CD8-positive, alpha-beta memory T cell (primary cell): ENCODE data around the gene PAH. TPM values are rescaled to one million over a fixed set of nuclear protein-coding genes. Genes with fewer than 3 reads are reported as not detected.
A peak's percentile ranks its signal among the peaks of the same experiment; 100 is the strongest.

ENCODE experiments used
- CTCF ChIA-PET: fragments of 350-600 bp; sonication (Branson Sonifier 250); formaldehyde crosslinking; loops from one replicate; lab custom pipeline; 2021; ENCODE audit warnings: antibody characterized with exemption; lab: Charles Lee
- POLR2A ChIA-PET: fragments of 350-600 bp; sonication (Branson Sonifier 250); formaldehyde crosslinking; loops from one replicate; lab custom pipeline; 2021; ENCODE audit warnings: antibody characterized with exemption; lab: Charles Lee
- DNase-seq, 5 donors: peaks; one replicate each; pipeline versions ENCODE4 v3.0.0 to v3.0.0-alpha.2; 2020 to 2022; ENCODE audit warnings: mixed read lengths in 1 of 5
- H3K27ac ChIP-seq: one replicate; pipeline ENCODE4 v1.7.0; 2013; ENCODE audit warnings: low read depth, mild to moderate bottlenecking, low read length, moderate library complexity
- H3K27me3 ChIP-seq: 2 replicates; pipeline ENCODE4 v1.7.0; 2013; ENCODE audit warnings: low read length, mild to moderate bottlenecking; ENCODE audit not compliant: insufficient read depth, poor library complexity, severe bottlenecking
- H3K36me3 ChIP-seq: 2 replicates; pipeline ENCODE4 v1.7.0; 2013; ENCODE audit warnings: mild to moderate bottlenecking, low read length, moderate library complexity; ENCODE audit not compliant: insufficient read depth
- H3K4me1 ChIP-seq: 2 replicates; pipeline ENCODE4 v1.7.0; 2013; ENCODE audit warnings: mild to moderate bottlenecking, low read length, moderate library complexity; ENCODE audit not compliant: insufficient read depth
- H3K4me3 ChIP-seq: 2 replicates; pipeline ENCODE4 v1.7.0; 2013; ENCODE audit warnings: mild to moderate bottlenecking, low read length
- H3K9me3 ChIP-seq: 2 replicates; pipeline ENCODE4 v1.7.0; 2013; ENCODE audit warnings: mild to moderate bottlenecking, low read length
- H3K27ac Mint-ChIP-seq, 8 donors: one replicate each; pipeline ENCODE4 v1.8.0; 2020 to 2021; ENCODE audit warnings: mixed read lengths in 8 of 8, mild to moderate bottlenecking in 6 of 8, inconsistent platforms in 3 of 8, moderate library complexity in 3 of 8
- H3K27me3 Mint-ChIP-seq, 2 donors: one replicate each; pipeline ENCODE4 v1.8.0; 2020 to 2021; ENCODE audit warnings: mixed read lengths in 2 of 2, mild to moderate bottlenecking in 1 of 2, moderate library complexity in 1 of 2
- H3K36me3 Mint-ChIP-seq, 3 donors: one replicate each; pipeline ENCODE4 v1.8.0; 2020 to 2021; ENCODE audit warnings: mixed read lengths in 3 of 3, inconsistent platforms in 1 of 3, mild to moderate bottlenecking in 1 of 3
- H3K4me1 Mint-ChIP-seq, 3 donors: one replicate each; pipeline ENCODE4 v1.8.0; 2020 to 2021; ENCODE audit warnings: mixed read lengths in 3 of 3, inconsistent platforms in 1 of 3, mild to moderate bottlenecking in 1 of 3
- H3K4me3 Mint-ChIP-seq, 7 donors: one replicate each; pipeline ENCODE4 v1.8.0; 2020 to 2021; ENCODE audit warnings: mixed read lengths in 7 of 7, mild to moderate bottlenecking in 6 of 7, moderate library complexity in 4 of 7, inconsistent platforms in 2 of 7
- H3K9me3 Mint-ChIP-seq, 5 donors: one replicate each; pipeline ENCODE4 v1.8.0; 2020 to 2022; ENCODE audit warnings: mixed read lengths in 5 of 5, mild to moderate bottlenecking in 3 of 5, moderate library complexity in 2 of 5, inconsistent platforms in 1 of 5
- polyA plus RNA-seq: library from polyadenylated mRNA; unstranded; fragments of 300-500 nt; fragmentation: Illumina TruSeq; gene quantifications from one replicate; pipeline ENCODE4 v1.2.3, GENCODE V29; 2021
- total RNA-seq, 2 experiments: library from RNA; stranded (reverse); gene quantifications; one replicate each; pipeline ENCODE4 v1.2.3, GENCODE V29; 2021

The PAH gene
- total and polyA plus RNA-seq, 3 experiments from 2014 or later = 1.5 TPM; not detected in 2

GRCh38 chr12:102880783-102881182 is 36.3 kb downstream of the PAH start:
- H3K4me1 Mint-ChIP-seq = peaks cover 2 to 6% (median 5%) of the 10 kb centered on the region in 3 donors
- Histone ChIP-seq H3K9me3 (no peaks in the 10 kb centered on the region), H3K4me3 (no peak overlapping the region), H3K4me1 (no peaks in the 10 kb centered on the region), H3K36me3 (no peaks in the 10 kb centered on the region), H3K27me3 (no peaks in the 10 kb centered on the region), H3K27ac (no peak overlapping the region)
- H3K27ac Mint-ChIP-seq = no peak overlapping the region
- no peaks in the 10 kb centered on the region for H3K9me3 Mint-ChIP-seq
- no peak for DNase-seq
- ChIA-PET POLR2A (no interaction called here), CTCF (no interaction called here)
- no peaks in the 10 kb centered on the region for H3K36me3 Mint-ChIP-seq
- no peak overlapping the region for H3K4me3 Mint-ChIP-seq
- peaks cover 3 to 29% of the 10 kb centered on the region in 2 donors for H3K27me3 Mint-ChIP-seq

GRCh38 chr12:102879144-102879763 is 37.8 kb downstream of the PAH start:
- H3K27me3 ChIP-seq = no peaks in the 10 kb centered on the region
- Mint-ChIP-seq H3K36me3 (no peaks in the 10 kb centered on the region), H3K4me3 (no peak overlapping the region), H3K9me3 (no peaks in the 10 kb centered on the region), H3K4me1 (peaks cover 2 to 6% (median 5%) of the 10 kb centered on the region in 3 donors), H3K27me3 (peaks cover 3 to 29% of the 10 kb centered on the region in 2 donors), H3K27ac (no peak overlapping the region)
- no peaks in the 10 kb centered on the region for H3K36me3 ChIP-seq
- DNase-seq = no peak
- no peak overlapping the region for H3K4me3 ChIP-seq
- H3K27ac ChIP-seq = no peak overlapping the region
- H3K9me3 ChIP-seq = no peaks in the 10 kb centered on the region
- POLR2A ChIA-PET = no interaction called here
- CTCF ChIA-PET = no interaction called here
- H3K4me1 ChIP-seq = no peaks in the 10 kb centered on the region

- Histone ChIP-seq H3K4me3 (no peak overlapping the region), H3K27me3 (no peaks in the 10 kb centered on the region), H3K4me1 (no peaks in the 10 kb centered on the region), H3K9me3 (no peaks in the 10 kb centered on the region), H3K27ac (no peak overlapping the region), H3K36me3 (no peaks in the 10 kb centered on the region)
- Mint-ChIP-seq H3K4me1 (peaks cover 2 to 6% (median 5%) of the 10 kb centered on the region in 3 donors), H3K4me3 (peak overlapping the region in 1 of 7 donors; percentile 18), H3K9me3 (no peaks in the 10 kb centered on the region), H3K36me3 (no peaks in the 10 kb centered on the region), H3K27ac (no peak overlapping the region), H3K27me3 (peaks cover under 1 to 18% of the 10 kb centered on the region in 2 donors)
- POLR2A ChIA-PET = no interaction called here
- CTCF ChIA-PET = no interaction called here
- DNase-seq = no peak
Measured at GRCh38 chr12:102876883-102877282, 40.2 kb downstream of the PAH start.

- Histone ChIP-seq H3K27ac (no peak overlapping the region), H3K27me3 (no peaks in the 10 kb centered on the region), H3K36me3 (no peaks in the 10 kb centered on the region), H3K4me1 (no peaks in the 10 kb centered on the region), H3K9me3 (no peaks in the 10 kb centered on the region), H3K4me3 (no peak overlapping the region)
- DNase-seq = no peak
- Mint-ChIP-seq H3K36me3 (no peaks in the 10 kb centered on the region), H3K9me3 (no peaks in the 10 kb centered on the region), H3K27ac (no peak overlapping the region), H3K4me1 (peaks cover 2 to 6% (median 5%) of the 10 kb centered on the region in 3 donors), H3K27me3 (peaks cover 0 to 9% of the 10 kb centered on the region in 2 donors), H3K4me3 (no peak overlapping the region)
- ChIA-PET CTCF (no interaction called here), POLR2A (interaction anchor here (0.6 kb wide), 1 partner anchor 29 kb away, joined by 3 read pairs; no protein-coding TSS in a partner anchor)
Measured at GRCh38 chr12:102874819-102875218, 42.2 kb downstream of the PAH start.

- Histone ChIP-seq H3K36me3 (no peaks in the 10 kb centered on the region), H3K9me3 (no peaks in the 10 kb centered on the region), H3K27me3 (no peaks in the 10 kb centered on the region), H3K4me1 (no peaks in the 10 kb centered on the region), H3K27ac (no peak overlapping the region), H3K4me3 (no peak overlapping the region)
- no peak for DNase-seq
- ChIA-PET CTCF (no interaction called here), POLR2A (no interaction called here)
- Mint-ChIP-seq H3K36me3 (no peaks in the 10 kb centered on the region), H3K4me1 (no peaks in the 10 kb centered on the region), H3K27ac (no peak overlapping the region), H3K9me3 (no peaks in the 10 kb centered on the region), H3K27me3 (peaks cover 0 to 4% of the 10 kb centered on the region in 2 donors), H3K4me3 (no peak overlapping the region)
Measured at GRCh38 chr12:102873077-102873476, 44.0 kb downstream of the PAH start.

GRCh38 chr12:102871014-102871413 is 46.0 kb downstream of the PAH start:
- Histone ChIP-seq H3K36me3 (no peaks in the 10 kb centered on the region), H3K27me3 (no peaks in the 10 kb centered on the region), H3K9me3 (no peaks in the 10 kb centered on the region), H3K4me3 (no peak overlapping the region), H3K27ac (no peak overlapping the region), H3K4me1 (no peaks in the 10 kb centered on the region)
- no peaks in the 10 kb centered on the region for H3K36me3 Mint-ChIP-seq
- ChIA-PET CTCF (no interaction called here), POLR2A (no interaction called here)
- DNase-seq = no peak
- no peaks in the 10 kb centered on the region for H3K9me3 Mint-ChIP-seq
- peaks cover 0 to 3% of the 10 kb centered on the region in 2 donors for H3K27me3 Mint-ChIP-seq
- no peak overlapping the region for H3K27ac Mint-ChIP-seq
- no peak overlapping the region for H3K4me3 Mint-ChIP-seq
- H3K4me1 Mint-ChIP-seq = no peaks in the 10 kb centered on the region

- H3K4me3 Mint-ChIP-seq = no peak overlapping the region
- Histone ChIP-seq H3K9me3 (no peaks in the 10 kb centered on the region), H3K36me3 (no peaks in the 10 kb centered on the region), H3K27ac (no peak overlapping the region), H3K4me3 (no peak overlapping the region), H3K4me1 (no peaks in the 10 kb centered on the region), H3K27me3 (no peaks in the 10 kb centered on the region)
- no peak overlapping the region for H3K27ac Mint-ChIP-seq
- peaks cover 0 to 3% of the 10 kb centered on the region in 2 donors for H3K27me3 Mint-ChIP-seq
- POLR2A ChIA-PET = no interaction called here
- CTCF ChIA-PET = no interaction called here
- no peaks in the 10 kb centered on the region for H3K36me3 Mint-ChIP-seq
- no peaks in the 10 kb centered on the region for H3K4me1 Mint-ChIP-seq
- DNase-seq = no peak
- H3K9me3 Mint-ChIP-seq = no peaks in the 10 kb centered on the region
Measured at GRCh38 chr12:102869571-102869970, 47.5 kb downstream of the PAH start.

- DNase-seq = no peak
- Histone ChIP-seq H3K4me1 (no peaks in the 10 kb centered on the region), H3K4me3 (no peak overlapping the region), H3K9me3 (no peaks in the 10 kb centered on the region), H3K36me3 (no peaks in the 10 kb centered on the region), H3K27ac (no peak overlapping the region), H3K27me3 (no peaks in the 10 kb centered on the region)
- H3K27me3 Mint-ChIP-seq = no peaks in the 10 kb centered on the region
- H3K4me1 Mint-ChIP-seq = no peaks in the 10 kb centered on the region
- POLR2A ChIA-PET = no interaction called here
- H3K27ac Mint-ChIP-seq = no peak overlapping the region
- no peaks in the 10 kb centered on the region for H3K36me3 Mint-ChIP-seq
- CTCF ChIA-PET = no interaction called here
- H3K9me3 Mint-ChIP-seq = peaks cover 0 to 7% (median 0%) of the 10 kb centered on the region in 5 donors
- H3K4me3 Mint-ChIP-seq = no peak overlapping the region
Measured at GRCh38 chr12:102865821-102866615, 51.0 kb downstream of the PAH start.
